CD4-positive, alpha-beta memory T cell (primary cell): ENCODE results near the gene ATG4D. TPM values are rescaled to one million over a fixed set of nuclear protein-coding genes. Genes with fewer than 3 reads are reported as not detected.

ENCODE experiments used
- CTCF ChIA-PET: fragments of 350-600 bp; sonication (Branson Sonifier 250); formaldehyde crosslinking; loops from one replicate; lab custom pipeline; 2021; ENCODE audit warnings: inconsistent platforms; ENCODE audit not compliant: partially characterized antibody; lab: Charles Lee
- POLR2A ChIA-PET: fragments of 350-600 bp; sonication (Branson Sonifier 250); formaldehyde crosslinking; loops from one replicate; lab custom pipeline; 2021; ENCODE audit not compliant: partially characterized antibody; lab: Charles Lee
- DNase-seq, 5 donors: peaks; one replicate each; pipeline versions ENCODE4 v3.0.0 to v3.0.0-alpha.2; 2020 to 2022; ENCODE audit warnings: mixed read lengths in 1 of 5
- H3K27ac ChIP-seq: one replicate; pipeline ENCODE4 v1.7.0; 2013; ENCODE audit warnings: low read depth, low read length
- H3K27me3 ChIP-seq: 2 replicates; pipeline ENCODE4 v1.7.0; 2013; ENCODE audit warnings: mild to moderate bottlenecking, low read length, moderate library complexity; ENCODE audit not compliant: insufficient read depth
- H3K36me3 ChIP-seq: 2 replicates; pipeline ENCODE4 v1.7.0; 2013; ENCODE audit warnings: mild to moderate bottlenecking, low read length, moderate library complexity; ENCODE audit not compliant: insufficient read depth
- H3K4me1 ChIP-seq: 2 replicates; pipeline ENCODE4 v1.7.0; 2013; ENCODE audit warnings: mild to moderate bottlenecking, low read length, moderate library complexity; ENCODE audit not compliant: insufficient read depth
- H3K4me3 ChIP-seq, 2 donors: one replicate each; pipeline ENCODE4 v1.7.0; 2013; ENCODE audit warnings: low read length in 2 of 2, mild to moderate bottlenecking in 1 of 2
- H3K9me3 ChIP-seq, 2 donors: one replicate each; pipeline ENCODE4 v1.7.0; 2013; ENCODE audit warnings: low read length in 2 of 2, control low read depth in 1 of 2; ENCODE audit not compliant: control insufficient read depth in 1 of 2
- H3K27ac Mint-ChIP-seq, 7 donors: one replicate each; pipeline ENCODE4 v1.8.0; 2020 to 2021; ENCODE audit warnings: mixed read lengths in 7 of 7, mild to moderate bottlenecking in 6 of 7, inconsistent platforms in 3 of 7, moderate library complexity in 3 of 7
- H3K27me3 Mint-ChIP-seq, 2 donors: one replicate each; pipeline ENCODE4 v1.8.0; 2020 to 2021; ENCODE audit warnings: mixed read lengths in 2 of 2
- H3K36me3 Mint-ChIP-seq, 2 donors: one replicate each; pipeline ENCODE4 v1.8.0; 2020 to 2021; ENCODE audit warnings: mixed read lengths in 2 of 2, inconsistent platforms in 1 of 2, mild to moderate bottlenecking in 1 of 2
- H3K4me1 Mint-ChIP-seq, 4 donors: one replicate each; pipeline ENCODE4 v1.8.0; 2020 to 2021; ENCODE audit warnings: mixed read lengths in 4 of 4, mild to moderate bottlenecking in 1 of 4
- H3K4me3 Mint-ChIP-seq, 8 donors: one replicate each; pipeline ENCODE4 v1.8.0; 2020 to 2021; ENCODE audit warnings: mixed read lengths in 8 of 8, mild to moderate bottlenecking in 7 of 8, moderate library complexity in 6 of 8, inconsistent platforms in 3 of 8
- H3K9me3 Mint-ChIP-seq, 8 donors: one replicate each; pipeline ENCODE4 v1.8.0; 2020 to 2021; ENCODE audit warnings: mixed read lengths in 8 of 8, mild to moderate bottlenecking in 5 of 8, inconsistent platforms in 3 of 8, moderate library complexity in 1 of 8
- intact Hi-C: fragments of 100-400 bp; cut with micrococcal nuclease; formaldehyde crosslinking; loops from one replicate; pipeline ENCODE4 v1.15.1; 2023
- polyA plus RNA-seq, 2 donors: library from polyadenylated mRNA; unstranded; fragments of 300-500 nt; fragmentation: Illumina TruSeq; gene quantifications; one replicate each; pipeline ENCODE4 v1.2.3, GENCODE V29; 2021
- total RNA-seq, 2 experiments: library from RNA; stranded (reverse); gene quantifications; one replicate each; pipeline ENCODE4 v1.2.3, GENCODE V29; 2021

ATG4D gene
- total RNA-seq (10 to 100 TPM; 51.5 to 58.6 TPM), polyA plus RNA-seq (10 to 100 TPM in 1 of 2 donors, 1 to 10 TPM in 1; 9.3 to 22.1 TPM)

DNA sequence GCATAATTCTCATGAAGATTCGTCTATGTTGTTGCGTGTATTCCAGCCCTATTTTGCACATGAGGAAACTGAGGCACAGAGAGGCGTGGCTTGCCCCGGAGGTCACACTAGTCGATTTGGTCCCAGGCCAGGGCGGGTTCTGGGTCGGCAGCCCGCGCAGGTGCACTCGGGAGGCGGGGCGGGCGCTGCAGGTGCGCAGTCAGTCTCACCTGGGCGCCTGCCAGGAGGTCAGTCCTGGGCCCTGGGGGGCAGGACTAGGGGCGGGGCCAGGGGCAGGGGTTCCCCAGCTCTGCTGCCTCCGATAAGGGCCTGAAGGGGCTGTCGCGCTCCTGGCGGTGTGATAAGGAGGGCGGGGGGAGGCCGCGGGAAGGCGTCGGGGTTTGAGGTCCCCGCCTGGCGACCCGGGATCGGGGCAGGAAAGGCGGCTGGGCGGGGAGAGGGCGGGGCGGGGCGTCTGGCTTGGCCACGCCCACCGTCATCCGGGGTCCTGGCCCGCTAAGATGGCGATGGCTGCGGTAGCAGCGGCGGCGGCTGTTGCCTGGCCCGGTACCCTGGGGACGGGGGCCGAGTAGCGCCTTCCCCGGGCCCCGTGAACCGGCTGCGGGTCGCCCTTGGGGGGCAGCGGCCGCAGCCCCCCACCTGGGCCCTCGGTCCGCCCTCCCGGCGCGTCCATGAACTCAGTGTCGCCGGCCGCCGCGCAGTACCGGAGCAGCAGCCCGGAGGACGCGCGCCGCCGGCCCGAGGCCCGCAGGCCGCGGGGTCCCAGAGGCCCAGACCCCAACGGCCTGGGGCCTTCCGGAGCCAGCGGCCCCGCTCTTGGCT lies at the start of gene ATG4D:
TSS of gene ATG4D (plus strand) at position 485 of the 822 bp plus-strand sequence. CDS start at position 672, 187 bp downstream.
- no peaks in the 10 kb centered on the region for H3K9me3 Mint-ChIP-seq
- peak within 1 kb of the TSS; percentile 89 to 94 (median 91) for H3K4me3 Mint-ChIP-seq
- peaks cover 3 to 16% of the 10 kb centered on the region in 2 donors for H3K36me3 Mint-ChIP-seq
- H3K9me3 ChIP-seq, result no peaks in the 10 kb centered on the region
- H3K4me1 ChIP-seq, result peaks cover 18% of the 10 kb centered on the region
- peak; percentile 85 to 89 (median 85) for DNase-seq
- ChIA-PET POLR2A (interaction anchor here (0.6 to 6.8 kb wide), 6 partner anchors 10 to 442 kb away, joined by 3 to 69 read pairs (median 4); partner anchors contain the start of genes CDKN2D and KRI1), CTCF (interaction anchor here (1.0 to 3.8 kb wide), 12 partner anchors 9 to 156 kb away, joined by 3 to 51 read pairs (median 6); partner anchors contain the start of gene CDKN2D)
- intact Hi-C loops, result loop anchor here (1.0 to 2.0 kb wide), 3 partner anchors 11 to 39 kb away; no protein-coding TSS in a partner anchor
- peak within 1 kb of the TSS; percentile 83 to 97 (median 91) for H3K27ac Mint-ChIP-seq
- peaks cover 15% of the 10 kb centered on the region for H3K36me3 ChIP-seq
- H3K27me3 Mint-ChIP-seq, result peaks cover 5 to 10% of the 10 kb centered on the region in 2 donors
- peak within 1 kb of the TSS; percentile 86 for H3K27ac ChIP-seq
- no peaks in the 10 kb centered on the region for H3K27me3 ChIP-seq
- H3K4me3 ChIP-seq, result peak within 1 kb of the TSS; percentile 49 to 66
- peaks cover 9 to 20% (median 14%) of the 10 kb centered on the region in 4 donors for H3K4me1 Mint-ChIP-seq

DNA sequence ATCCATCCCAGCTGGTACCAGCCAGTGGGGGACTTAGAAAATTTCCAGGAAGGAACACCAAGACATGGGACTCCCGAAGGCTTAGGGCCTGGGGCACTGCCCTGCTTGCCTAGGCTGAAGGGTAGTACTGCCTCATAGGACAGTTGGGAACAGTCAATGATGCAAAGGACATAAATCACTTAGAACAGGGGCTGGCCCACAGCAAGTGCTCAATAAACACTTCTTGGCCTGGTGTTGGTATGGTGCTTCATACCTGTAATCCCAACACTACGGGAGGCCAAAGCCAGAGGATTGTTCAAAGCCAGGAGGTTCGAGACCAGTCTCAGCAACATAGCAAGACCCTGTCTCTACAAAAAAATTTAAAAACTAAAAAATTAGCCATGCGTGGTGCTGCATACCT lies 46.3 kb upstream of the ATG4D start:
- intact Hi-C loops, result no loop called here
- Histone ChIP-seq H3K27me3 (no peaks in the 10 kb centered on the region), H3K36me3 (peaks cover 20% of the 10 kb centered on the region), H3K4me3 (no peak overlapping the region), H3K9me3 (no peaks in the 10 kb centered on the region), H3K27ac (no peak overlapping the region), H3K4me1 (peaks cover 37% of the 10 kb centered on the region)
- Mint-ChIP-seq H3K4me3 (no peak overlapping the region), H3K27me3 (no peaks in the 10 kb centered on the region), H3K36me3 (peaks cover 10 to 32% of the 10 kb centered on the region in 2 donors), H3K4me1 (peaks cover 20 to 43% (median 31%) of the 10 kb centered on the region in 4 donors), H3K27ac (peak overlapping the region in 5 of 7 donors; percentile 8 to 79 (median 47)), H3K9me3 (no peaks in the 10 kb centered on the region)
- ChIA-PET POLR2A (interaction anchor here (1.8 kb wide), 1 partner anchor 14 kb away, joined by 4 read pairs; no protein-coding TSS in a partner anchor), CTCF (interaction anchor here (0.9 to 1.6 kb wide), 4 partner anchors 9 to 44 kb away, joined by 3 to 4 read pairs (median 3); no protein-coding TSS in a partner anchor)
- no peak for DNase-seq

DNA sequence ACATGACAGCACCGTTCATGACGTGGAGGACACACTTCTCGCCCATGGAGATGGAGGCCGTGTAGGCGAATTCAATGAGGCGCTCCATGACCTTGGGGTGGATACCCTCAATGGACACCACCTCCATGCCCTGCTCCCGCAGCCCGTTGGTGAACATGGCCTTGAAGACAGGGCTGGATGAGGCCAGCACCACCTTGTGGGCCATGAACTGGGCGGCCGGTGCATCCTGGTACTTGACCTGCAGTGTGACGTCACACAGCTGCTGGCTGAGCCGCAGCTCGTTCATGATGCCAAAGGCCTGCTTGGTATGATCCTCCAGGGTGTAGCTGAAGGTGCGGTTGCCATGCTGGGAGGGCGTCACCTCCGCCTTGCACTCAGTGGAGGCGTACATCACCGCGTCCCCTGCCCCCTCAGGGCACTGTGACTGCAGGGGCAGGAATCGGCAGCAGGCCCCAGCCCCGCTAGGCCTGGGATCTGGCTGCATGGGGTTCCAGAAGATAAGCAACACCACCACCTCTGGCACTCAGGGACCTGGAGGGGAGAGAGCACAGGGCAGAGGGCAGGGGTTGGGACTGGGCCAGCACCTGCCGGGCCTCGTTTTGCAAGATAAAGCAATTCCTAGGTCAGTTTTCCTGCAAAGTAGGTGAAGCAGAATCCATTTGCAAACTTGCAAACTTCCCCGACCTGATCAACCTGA lies 44.0 kb upstream of the ATG4D start:
- peaks cover 8 to 31% of the 10 kb centered on the region in 2 donors for H3K36me3 Mint-ChIP-seq
- intact Hi-C loops, result loop anchor here (10.0 kb wide), 1 partner anchor 205 kb away; the partner anchor contains the start of gene QTRT1
- Histone ChIP-seq H3K9me3 (no peaks in the 10 kb centered on the region), H3K27ac (no peak overlapping the region), H3K4me3 (no peak overlapping the region), H3K4me1 (peaks cover 41% of the 10 kb centered on the region), H3K36me3 (peaks cover 18% of the 10 kb centered on the region), H3K27me3 (no peaks in the 10 kb centered on the region)
- H3K27ac Mint-ChIP-seq, result peak overlapping the region in 5 of 7 donors; percentile 3 to 90 (median 45)
- peak overlapping the region in 5 of 8 donors; percentile 52 to 77 (median 68) for H3K4me3 Mint-ChIP-seq
- ChIA-PET POLR2A (no interaction called here), CTCF (interaction anchor here (0.6 to 2.2 kb wide), 6 partner anchors 8 to 240 kb away, joined by 3 to 10 read pairs (median 4); no protein-coding TSS in a partner anchor)
- peaks cover 20 to 48% (median 33%) of the 10 kb centered on the region in 4 donors for H3K4me1 Mint-ChIP-seq
- H3K9me3 Mint-ChIP-seq, result peaks cover 0 to 1% (median 0%) of the 10 kb centered on the region in 8 donors
- H3K27me3 Mint-ChIP-seq, result no peaks in the 10 kb centered on the region
- DNase-seq, result no peak

DNA sequence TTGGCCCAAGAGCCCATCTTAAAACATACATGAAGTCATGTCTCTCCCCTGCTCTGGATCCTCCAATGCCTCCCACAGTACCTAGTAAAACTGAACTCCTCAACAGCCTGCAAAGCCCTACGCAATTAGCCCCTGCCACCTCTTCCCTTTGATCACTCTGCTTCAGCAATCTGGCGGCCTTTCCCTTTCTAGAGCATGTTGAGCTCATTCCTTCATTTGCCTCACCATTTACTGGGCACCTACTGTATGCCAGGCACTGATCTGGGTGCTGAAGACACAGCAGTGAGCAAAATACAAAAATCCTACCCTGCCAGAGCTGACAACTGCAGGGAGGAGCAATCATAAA lies 43.5 kb upstream of the ATG4D start:
- H3K27me3 ChIP-seq, result no peaks in the 10 kb centered on the region
- intact Hi-C loops, result loop anchor here (10.0 kb wide), 1 partner anchor 205 kb away; the partner anchor contains the start of gene QTRT1
- H3K4me1 ChIP-seq, result peaks cover 41% of the 10 kb centered on the region
- peaks cover 8 to 31% of the 10 kb centered on the region in 2 donors for H3K36me3 Mint-ChIP-seq
- H3K27ac Mint-ChIP-seq, result peak overlapping the region in 6 of 7 donors; percentile 19 to 90 (median 64)
- H3K36me3 ChIP-seq, result peaks cover 13% of the 10 kb centered on the region
- H3K27me3 Mint-ChIP-seq, result no peaks in the 10 kb centered on the region
- H3K27ac ChIP-seq, result no peak overlapping the region
- ChIA-PET POLR2A (interaction anchor here (0.6 kb wide), 1 partner anchor 79 kb away, joined by 4 read pairs; no protein-coding TSS in a partner anchor), CTCF (interaction anchor here (0.6 to 2.2 kb wide), 6 partner anchors 8 to 241 kb away, joined by 3 to 10 read pairs (median 4); no protein-coding TSS in a partner anchor)
- DNase-seq, result no peak
- H3K9me3 Mint-ChIP-seq, result peaks cover 0 to 1% (median 0%) of the 10 kb centered on the region in 8 donors
- H3K4me3 Mint-ChIP-seq, result peak overlapping the region in 7 of 8 donors; percentile 43 to 89 (median 68)
- no peak overlapping the region for H3K4me3 ChIP-seq
- no peaks in the 10 kb centered on the region for H3K9me3 ChIP-seq
- H3K4me1 Mint-ChIP-seq, result peaks cover 20 to 48% (median 33%) of the 10 kb centered on the region in 4 donors

DNA sequence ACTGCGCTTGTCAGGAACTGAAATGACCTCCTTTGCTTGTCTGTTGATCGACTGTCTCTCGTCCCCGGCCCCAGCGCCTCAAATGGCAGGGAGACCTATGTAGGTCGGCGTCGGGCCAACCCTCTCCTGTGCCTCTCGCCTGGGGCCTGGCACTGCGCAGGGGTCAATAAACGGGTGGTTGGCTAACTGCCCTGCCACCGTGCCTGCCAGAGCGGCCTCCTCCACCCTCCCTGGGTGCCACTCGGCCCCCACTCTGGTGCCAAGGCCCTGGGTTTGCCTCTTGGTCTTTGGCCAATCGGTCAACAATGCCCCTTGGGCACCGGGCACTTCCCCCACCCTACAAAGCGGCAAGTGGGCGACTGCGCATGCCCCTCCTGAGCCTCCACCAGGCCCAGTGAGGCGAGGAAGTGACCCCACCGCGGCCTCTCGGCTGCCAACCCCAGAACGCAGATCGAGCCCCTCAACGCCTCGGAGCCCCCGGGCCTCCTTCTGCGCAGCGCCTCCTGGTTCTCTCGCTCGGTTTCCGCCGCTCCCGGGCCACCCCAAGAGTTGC lies 41.7 kb upstream of the ATG4D start:
- ChIA-PET POLR2A (interaction anchor here (0.8 to 1.0 kb wide), 2 partner anchors 66 to 97 kb away, joined by 3 to 4 read pairs; no protein-coding TSS in a partner anchor), CTCF (interaction anchor here (2.2 kb wide), 1 partner anchor 10 kb away, joined by 10 read pairs; no protein-coding TSS in a partner anchor)
- intact Hi-C loops, result loop anchor here (2.0 to 10.0 kb wide), 4 partner anchors 23 to 203 kb away; partner anchors contain the start of gene QTRT1
- Mint-ChIP-seq H3K9me3 (peaks cover 0 to 1% (median 0%) of the 10 kb centered on the region in 8 donors), H3K27me3 (no peaks in the 10 kb centered on the region), H3K4me3 (peak overlapping the region; percentile 84 to 90 (median 88)), H3K36me3 (peaks cover 8 to 25% of the 10 kb centered on the region in 2 donors), H3K4me1 (peaks cover 25 to 54% (median 38%) of the 10 kb centered on the region in 4 donors), H3K27ac (peak overlapping the region; percentile 81 to 94 (median 90))
- H3K9me3 ChIP-seq, result no peaks in the 10 kb centered on the region
- peak overlapping the region; percentile 87 for H3K27ac ChIP-seq
- H3K27me3 ChIP-seq, result no peaks in the 10 kb centered on the region
- no peak for DNase-seq
- peak overlapping the region; percentile 50 to 97 for H3K4me3 ChIP-seq
- H3K36me3 ChIP-seq, result peaks cover 9% of the 10 kb centered on the region
- peaks cover 47% of the 10 kb centered on the region for H3K4me1 ChIP-seq

DNA sequence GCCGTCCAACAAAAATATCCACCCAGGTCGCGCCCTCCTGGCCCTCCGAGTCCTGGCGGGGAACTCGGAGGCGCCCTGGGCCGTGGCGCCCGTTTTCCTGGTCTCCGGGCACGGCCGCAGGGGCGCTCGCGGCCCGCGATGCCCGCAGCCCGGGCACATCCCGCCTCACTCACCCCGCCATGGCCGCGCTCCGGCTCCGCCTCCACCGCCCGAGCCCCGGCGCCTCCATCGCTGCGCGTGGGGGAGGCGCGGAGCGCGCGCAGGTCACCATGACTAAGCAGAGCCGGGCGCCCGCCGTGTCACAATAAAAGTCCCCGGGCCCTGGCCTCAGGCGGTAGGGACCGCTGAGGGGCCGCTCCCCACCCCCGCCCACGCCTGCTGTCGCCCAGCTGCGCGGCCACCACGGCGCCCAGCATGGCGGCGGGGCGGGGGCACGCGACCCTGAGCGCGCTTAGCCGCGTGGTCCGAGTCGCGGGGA lies 41.1 kb upstream of the ATG4D start:
- peaks cover 0 to 1% (median 0%) of the 10 kb centered on the region in 8 donors for H3K9me3 Mint-ChIP-seq
- Histone ChIP-seq H3K27me3 (no peaks in the 10 kb centered on the region), H3K4me1 (peaks cover 47% of the 10 kb centered on the region), H3K27ac (peak overlapping the region; percentile 87), H3K9me3 (no peaks in the 10 kb centered on the region), H3K4me3 (peak overlapping the region; percentile 50 to 97), H3K36me3 (peaks cover 9% of the 10 kb centered on the region)
- H3K27ac Mint-ChIP-seq, result peak overlapping the region; percentile 81 to 94 (median 90)
- intact Hi-C loops, result loop anchor here (2.0 to 10.0 kb wide), 4 partner anchors 24 to 202 kb away; partner anchors contain the start of gene QTRT1
- peaks cover 21 to 49% (median 35%) of the 10 kb centered on the region in 4 donors for H3K4me1 Mint-ChIP-seq
- H3K27me3 Mint-ChIP-seq, result no peaks in the 10 kb centered on the region
- ChIA-PET POLR2A (interaction anchor here (0.6 to 1.0 kb wide), 3 partner anchors 65 to 153 kb away, joined by 3 to 4 read pairs (median 3); no protein-coding TSS in a partner anchor), CTCF (interaction anchor here (1.9 kb wide), 1 partner anchor 19 kb away, joined by 4 read pairs; no protein-coding TSS in a partner anchor)
- H3K4me3 Mint-ChIP-seq, result peak overlapping the region; percentile 84 to 90 (median 88)
- peak; percentile 83 to 88 (median 87) for DNase-seq
- peaks cover 8 to 20% of the 10 kb centered on the region in 2 donors for H3K36me3 Mint-ChIP-seq
